SK-N-SH (cell line): ENCODE measurements around the gene FRAS1. TPM values are rescaled to one million over a fixed set of nuclear protein-coding genes. Genes with fewer than 3 reads are reported as not detected.

Source experiments
- CTCF ChIA-PET: fragments of 300-600, 350-600 bp; formaldehyde crosslinking; extraction: SDS; loops from one replicate; lab custom pipeline; 2021; lab: Yijun Ruan, JAX
- POLR2A ChIA-PET: fragments of 350-600 bp; sonication (Branson Sonifier 250); formaldehyde crosslinking; extraction: SDS; loops from one replicate; lab custom pipeline; 2020; ENCODE audit warnings: antibody characterized with exemption, inconsistent platforms; lab: Yijun Ruan, JAX
- DNase-seq: peaks from one replicate; pipeline ENCODE4 v3.0.0; 2012
- H2AFZ ChIP-seq: fragments of 200-600 bp; sonication (generic); 2 replicates; pipeline ENCODE4 v1.8.1; 2016; ENCODE audit warnings: antibody characterized with exemption, mild to moderate bottlenecking, low read depth
- H3F3A ChIP-seq: fragments of 200-600 bp; sonication (generic); replicated peaks from 2 replicates; pipeline ENCODE3; 2016; ENCODE audit warnings: antibody characterized with exemption, mild to moderate bottlenecking; ENCODE audit not compliant: insufficient read depth
- H3K27ac ChIP-seq, 2 experiments: fragments of 200-500 bp in 1 of 2; fragments of 200-600 bp in 1 of 2; sonication (Bioruptor generic) in 1 of 2; sonication (generic), shearing (Covaris generic) in 1 of 2; 2 replicates each; pipeline versions ENCODE4 v1.5.1 to v1.6.1; 2014 to 2016; ENCODE audit warnings: low read depth in 2 of 2, inconsistent platforms in 1 of 2, low read length in 1 of 2, mild to moderate bottlenecking in 1 of 2, mixed read lengths in 1 of 2
- H3K27me3 ChIP-seq: fragments of 200-600 bp; sonication (generic), shearing (Covaris generic); 2 replicates; pipeline ENCODE4 v1.6.1; 2016; ENCODE audit warnings: mixed run types; ENCODE audit not compliant: insufficient read depth
- H3K36me3 ChIP-seq, 2 experiments: fragments of 200-500 bp in 1 of 2; fragments of 200-600 bp in 1 of 2; sonication (Bioruptor generic) in 1 of 2; sonication (generic) in 1 of 2; replicated peaks in 1 of 2; 2 replicates each; pipeline versions ENCODE3 to v1.5.1; 2014 to 2016; ENCODE audit warnings: low read length in 1 of 2, mild to moderate bottlenecking in 1 of 2; ENCODE audit not compliant: insufficient read depth in 2 of 2, control insufficient read depth in 1 of 2
- H3K4me1 ChIP-seq, 2 experiments: fragments of 200-500 bp in 1 of 2; fragments of 200-600 bp in 1 of 2; sonication (Bioruptor generic) in 1 of 2; sonication (generic), shearing (Covaris generic) in 1 of 2; 2 replicates each; pipeline versions ENCODE4 v1.5.1 to v1.6.1; 2014 to 2016; ENCODE audit warnings: low read depth in 1 of 2, low read length in 1 of 2, mixed run types in 1 of 2; ENCODE audit not compliant: insufficient read depth in 2 of 2, control insufficient read depth in 1 of 2
- H3K4me2 ChIP-seq: fragments of 200-600 bp; sonication (generic), shearing (Covaris generic); 2 replicates; pipeline ENCODE4 v1.6.1; 2017; ENCODE audit warnings: mixed run types
- H3K4me3 ChIP-seq, 2 experiments: fragments of 200-500 bp in 1 of 2; fragments of 200-600 bp in 1 of 2; sonication (Bioruptor generic) in 1 of 2; sonication (generic), shearing (Covaris generic) in 1 of 2; 2 replicates each; pipeline versions ENCODE4 v1.5.1 to v1.8.1; 2014 to 2016; ENCODE audit warnings: low read depth in 2 of 2, inconsistent platforms in 1 of 2, low read length in 1 of 2, mild to moderate bottlenecking in 1 of 2, mixed read lengths in 1 of 2, moderate library complexity in 1 of 2
- H3K79me2 ChIP-seq: fragments of 200-600 bp; sonication (generic); 2 replicates; pipeline ENCODE4 v1.8.1; 2017; ENCODE audit warnings: mild to moderate bottlenecking; ENCODE audit not compliant: insufficient read depth
- H3K9ac ChIP-seq: fragments of 200-600 bp; sonication (generic); 2 replicates; pipeline ENCODE4 v1.6.1; 2017; ENCODE audit warnings: mixed run types
- H3K9me2 ChIP-seq: fragments of 200-600 bp; sonication (generic); 2 replicates; pipeline ENCODE4 v1.6.1; 2017; ENCODE audit warnings: mixed run types
- H3K9me3 ChIP-seq: fragments of 200-600 bp; sonication (generic); 2 replicates; pipeline ENCODE4 v1.6.1; 2017; ENCODE audit warnings: mixed run types, mild to moderate bottlenecking, moderate library complexity
- H4K20me1 ChIP-seq: fragments of 200-600 bp; sonication (generic); 2 replicates; pipeline ENCODE4 v1.6.1; 2017; ENCODE audit warnings: mild to moderate bottlenecking, mixed run types; ENCODE audit not compliant: insufficient read depth
- CHD2 ChIP-seq: fragments of 150-350 bp; IDR thresholded peaks from 2 replicates; pipeline ENCODE4 v1.6.1; 2018; ENCODE audit warnings: low read length; ENCODE audit not compliant: partially characterized antibody
- CTCF ChIP-seq: fragments of 200-600 bp; sonication (generic); IDR thresholded peaks from 2 replicates; pipeline ENCODE4 v1.6.1; 2017; ENCODE audit warnings: antibody characterized with exemption, mild to moderate bottlenecking, moderate library complexity
- ELF1 ChIP-seq: IDR thresholded peaks from 2 replicates; pipeline ENCODE4 v1.4.0; 2012
- EZH2phosphoT487 ChIP-seq: fragments of 200-600 bp; sonication (generic); IDR thresholded peaks from 2 replicates; pipeline ENCODE4 v1.6.1; 2017; ENCODE audit warnings: low read depth, mixed run types, mild to moderate bottlenecking, antibody characterized with exemption, moderate library complexity, borderline replicate concordance
- FOSL2 ChIP-seq: IDR thresholded peaks from 2 replicates; pipeline ENCODE4 v1.4.0; 2012; ENCODE audit warnings: low read depth, mild to moderate bottlenecking, moderate library complexity, borderline replicate concordance
- FOXJ3 ChIP-seq: sonication (generic); formaldehyde crosslinking; IDR thresholded peaks from 2 replicates; pipeline ENCODE4 v1.5.1; 2020; ENCODE audit warnings: mild to moderate bottlenecking, missing genetic modification reagents
- FOXM1 ChIP-seq: IDR thresholded peaks from 2 replicates; pipeline ENCODE4 v1.4.0; 2012; ENCODE audit warnings: low read depth, mild to moderate bottlenecking
- GATA2 ChIP-seq: sonication (generic); formaldehyde crosslinking; IDR thresholded peaks from 2 replicates; pipeline ENCODE4 v1.5.0; 2020; ENCODE audit warnings: mild to moderate bottlenecking, missing genetic modification reagents
- IRF3 ChIP-seq: fragments of 150-350 bp; IDR thresholded peaks from 2 replicates; pipeline ENCODE4 v1.6.1; 2016; ENCODE audit warnings: mild to moderate bottlenecking, low read depth, low read length
- JUND ChIP-seq: IDR thresholded peaks from 2 replicates; pipeline ENCODE4 v1.4.0; 2012
- MEF2A ChIP-seq: IDR thresholded peaks from 2 replicates; pipeline ENCODE4 v1.4.0; 2012; ENCODE audit warnings: low read depth, borderline replicate concordance
- NFIC ChIP-seq: IDR thresholded peaks from 2 replicates; pipeline ENCODE4 v1.4.0; 2012; ENCODE audit warnings: borderline replicate concordance
- NRF1 ChIP-seq: IDR thresholded peaks from 2 replicates; pipeline ENCODE4 v1.6.1; 2012; ENCODE audit warnings: low read depth, mild to moderate bottlenecking, low read length
- RAD21 ChIP-seq: IDR thresholded peaks from 2 replicates; pipeline ENCODE4 v1.6.1; 2012; ENCODE audit warnings: mild to moderate bottlenecking, low read length
- RCOR1 ChIP-seq: fragments of 150-350 bp; IDR thresholded peaks from 2 replicates; pipeline ENCODE4 v1.6.1; 2017; ENCODE audit warnings: antibody characterized with exemption, low read length
- RFX5 ChIP-seq: IDR thresholded peaks from 2 replicates; pipeline ENCODE4 v1.6.1; 2012; ENCODE audit warnings: mild to moderate bottlenecking, improper control_type of control experiment, low read length
- SMC3 ChIP-seq: IDR thresholded peaks from 2 replicates; pipeline ENCODE4 v1.6.1; 2012; ENCODE audit warnings: low read depth, low read length, improper control_type of control experiment
- TAF1 ChIP-seq: IDR thresholded peaks from 2 replicates; pipeline ENCODE4 v1.6.1; 2012; ENCODE audit warnings: low read depth, mild to moderate bottlenecking, low read length, moderate library complexity, borderline replicate concordance
- TEAD4 ChIP-seq: IDR thresholded peaks from 2 replicates; pipeline ENCODE4 v1.4.0; 2012; ENCODE audit warnings: mild to moderate bottlenecking, borderline replicate concordance; ENCODE audit not compliant: insufficient read depth
- USF2 ChIP-seq: fragments of 150-350 bp; IDR thresholded peaks from 2 replicates; pipeline ENCODE4 v1.6.1; 2017; ENCODE audit warnings: antibody characterized with exemption, low read length, low read depth, borderline replicate concordance
- YY1 ChIP-seq: IDR thresholded peaks from 2 replicates; pipeline ENCODE4 v1.4.0; 2012; ENCODE audit warnings: low read depth, mild to moderate bottlenecking
- WGBS: methylation state at CpG from one replicate; pipeline ENCODE4 v1.1.6; 2017; ENCODE audit warnings: low lambda C conversion rate; 5-methylcytosine and 5-hydroxymethylcytosine counted together
- polyA plus RNA-seq, 3 experiments: library from polyadenylated mRNA; depleted of rRNA; stranded (reverse); fragments of >200 nt; gene quantifications; 2 replicates each; pipeline ENCODE4 v1.2.3, GENCODE V29; 2012
- TF ChIP-seq, protein P1 (sequence below): IDR thresholded peaks from 2 replicates; pipeline ENCODE4 v1.4.0; 2012; ENCODE audit warnings: low read depth, borderline replicate concordance

Gene FRAS1
- polyA plus RNA-seq, 1 of the 3 experiments (the other 2 are of a cell fraction), result 8.3 TPM

DNA sequence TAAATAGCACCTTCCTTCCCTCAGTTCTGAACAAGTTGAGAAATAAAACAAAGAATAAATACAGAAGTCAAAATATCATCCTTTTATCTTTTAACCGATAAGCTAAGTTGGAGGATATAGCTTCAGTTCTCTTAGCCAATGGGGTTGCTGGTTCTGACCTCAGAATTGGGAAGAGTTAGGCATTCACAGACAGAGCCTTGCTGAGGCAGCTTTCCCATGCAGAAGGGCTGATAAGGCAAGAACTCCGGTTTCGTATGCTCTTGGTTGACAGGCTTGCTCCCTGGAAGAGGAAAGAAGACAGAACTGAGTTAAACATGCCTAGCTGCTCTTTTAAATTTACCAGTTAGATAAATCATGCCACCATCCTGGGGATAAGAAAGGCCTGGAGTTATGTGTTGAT lies 17.6 kb downstream of the FRAS1 start:
- POLR2A ChIA-PET, result no interaction called here

GRCh38 chr4:78075986-78076385 lies 18.9 kb downstream of the FRAS1 start:
- TF ChIP-seq USF2 (no peak), RFX5 (no peak), GATA2 (CRISPR knock-in tag) (no peak), YY1 (no peak), IRF3 (no peak), JUND (no peak), NFIC (no peak), MEF2A (no peak), FOSL2 (no peak), EZH2phosphoT487 (no peak), SMC3 (no peak), FOXJ3 (CRISPR knock-in tag) (no peak), TAF1 (no peak), NRF1 (no peak), RCOR1 (no peak), ELF1 (no peak)
- TF ChIP-seq, protein P1, sequence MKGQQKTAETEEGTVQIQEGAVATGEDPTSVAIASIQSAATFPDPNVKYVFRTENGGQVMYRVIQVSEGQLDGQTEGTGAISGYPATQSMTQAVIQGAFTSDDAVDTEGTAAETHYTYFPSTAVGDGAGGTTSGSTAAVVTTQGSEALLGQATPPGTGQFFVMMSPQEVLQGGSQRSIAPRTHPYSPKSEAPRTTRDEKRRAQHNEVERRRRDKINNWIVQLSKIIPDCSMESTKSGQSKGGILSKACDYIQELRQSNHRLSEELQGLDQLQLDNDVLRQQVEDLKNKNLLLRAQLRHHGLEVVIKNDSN, result no peak

More for the DNA sequence above, 17.6 kb downstream of the FRAS1 start:
- H2AFZ ChIP-seq, result no peak overlapping the region
- TF ChIP-seq CTCF (no peak), TEAD4 (no peak), CHD2 (no peak), EZH2phosphoT487 (no peak), FOXM1 (no peak), RAD21 (no peak)
- TF ChIP-seq, all 33 proteins: peak for 0
- CTCF ChIA-PET, result interaction anchor here (1.5 kb wide), 1 partner anchor 15 kb away, joined by 8 read pairs; no protein-coding TSS in a partner anchor
- Histone ChIP-seq H3K4me1 (no peaks in the 10 kb centered on the region), H3K4me3 (no peak overlapping the region), H3F3A (no peaks in the 10 kb centered on the region), H3K9ac (no peak overlapping the region), H3K9me2 (no peaks in the 10 kb centered on the region), H3K27me3 (no peaks in the 10 kb centered on the region), H3K4me2 (no peak overlapping the region), H3K9me3 (no peaks in the 10 kb centered on the region), H3K27ac (no peak overlapping the region), H3K79me2 (no peaks in the 10 kb centered on the region), H3K36me3 (peaks cover 0 to 6% of the 10 kb centered on the region in 2 experiments), H4K20me1 (no peaks in the 10 kb centered on the region)
- DNase-seq, result no peak
- 95% methylated on average over 3 of the region's 3 CpGs for WGBS

More at GRCh38 chr4:78075986-78076385, 18.9 kb downstream of the FRAS1 start:
- Histone ChIP-seq H3F3A (no peaks in the 10 kb centered on the region), H4K20me1 (no peaks in the 10 kb centered on the region), H3K4me3 (no peak overlapping the region), H3K27ac (no peak overlapping the region), H3K9me2 (no peaks in the 10 kb centered on the region), H3K9ac (no peak overlapping the region), H3K4me1 (no peaks in the 10 kb centered on the region), H3K79me2 (no peaks in the 10 kb centered on the region), H3K4me2 (no peak overlapping the region), H3K9me3 (no peaks in the 10 kb centered on the region), H3K27me3 (no peaks in the 10 kb centered on the region), H3K36me3 (peaks cover 0 to 7% of the 10 kb centered on the region in 2 experiments), H2AFZ (no peak overlapping the region)
- 100% methylated on average over 1 of the region's 1 CpG for WGBS
- ChIA-PET POLR2A (no interaction called here), CTCF (interaction anchor here (1.0 to 1.5 kb wide), 2 partner anchors 16 kb away, joined by 5 to 8 read pairs; no protein-coding TSS in a partner anchor)
- DNase-seq, result no peak
